Gastrocnemius medialis (tissue), 4 donors: ENCODE measurements around the gene ARVCF. TPM values are rescaled to one million over a fixed set of nuclear protein-coding genes. Genes with fewer than 3 reads are reported as not detected.

Experiments used
- ATAC-seq, 2 donors: fragments of 150-250 bp; one replicate each; pipeline ENCODE4 v1.9.1; 2016
- DNase-seq, 2 donors: peaks; one replicate each; pipeline ENCODE4 v3.0.0-alpha.2; 2019
- H3K27ac ChIP-seq, 4 donors: fragments of 200-600 bp; sonication (generic); 1 replicate in 1 of 4; 2 replicates in 3 of 4; pipeline ENCODE4 v1.5.1; 2016 to 2018; ENCODE audit warnings: mild to moderate bottlenecking in 2 of 4, moderate library complexity in 1 of 4
- H3K27me3 ChIP-seq, 3 donors: fragments of 200-600 bp; sonication (generic) in 2 of 3; 1 replicate in 1 of 3; 2 replicates in 2 of 3; pipeline versions ENCODE4 v1.5.1 to v1.6.0; 2016 to 2019; ENCODE audit warnings: mild to moderate bottlenecking in 1 of 3, moderate library complexity in 1 of 3
- H3K36me3 ChIP-seq, 2 donors: fragments of 200-600 bp; sonication (generic) in 1 of 2; one replicate each; pipeline ENCODE4 v1.5.1; 2017 to 2018
- H3K4me1 ChIP-seq, 2 donors: fragments of 200-600 bp; sonication (generic) in 1 of 2; one replicate each; pipeline ENCODE4 v1.5.1; 2016 to 2017; ENCODE audit warnings: mild to moderate bottlenecking in 2 of 2
- H3K4me3 ChIP-seq, 4 donors: fragments of 200-600 bp; sonication (generic) in 3 of 4; 1 replicate in 1 of 4; 2 replicates in 3 of 4; pipeline ENCODE4 v1.5.1; 2016 to 2019; ENCODE audit warnings: mild to moderate bottlenecking in 2 of 4
- H3K9me3 ChIP-seq, 3 donors: fragments of 200-600 bp; sonication (generic) in 2 of 3; 1 replicate in 1 of 3; 2 replicates in 2 of 3; pipeline ENCODE4 v1.5.1; 2016 to 2019
- POLR2A ChIP-seq, 2 donors: fragments of 450-650 bp; IDR thresholded peaks; one replicate each; pipeline ENCODE4 v1.6.1; 2017; ENCODE audit warnings: antibody characterized with exemption in 2 of 2, mild to moderate bottlenecking in 2 of 2, moderate library complexity in 2 of 2
- in situ Hi-C, 4 donors: fragments of 200-750 bp; cut with MboI; loops; one replicate each; pipeline versions ENCODE4 v1.15.0 to v1.8.0; 2017; ENCODE audit warnings: low sequenced_read_pairs in 4 of 4
- intact Hi-C: fragments of 100-400 bp; cut with DNase I; formaldehyde crosslinking; loops from one replicate; pipeline ENCODE4 v1.15.1; 2023; ENCODE audit warnings: low total_unique reads
- total RNA-seq, 4 donors: library from RNA; depleted of rRNA; stranded (reverse); fragments of >200 nt; gene quantifications; one replicate each; pipeline versions ENCODE4 v1.1.0 to v1.2.3, GENCODE V29; 2016
- TF ChIP-seq, protein P1 (sequence below), 5 experiments: fragments of 450-650 bp in 3 of 5; fragments of 200-600 bp in 2 of 5; sonication (generic) in 2 of 5; IDR thresholded peaks in 4 of 5; conservative IDR thresholded peaks in 1 of 5; 1 replicate in 4 of 5; 2 replicates in 1 of 5; pipeline ENCODE4 v1.5.1; 2016 to 2019; ENCODE audit warnings: antibody characterized with exemption in 5 of 5, mild to moderate bottlenecking in 3 of 5, moderate library complexity in 3 of 5

ARVCF gene
- total RNA-seq, 4 donors from 2014 or later, result 6.9 to 19.6 (median 18.0) TPM

DNA sequence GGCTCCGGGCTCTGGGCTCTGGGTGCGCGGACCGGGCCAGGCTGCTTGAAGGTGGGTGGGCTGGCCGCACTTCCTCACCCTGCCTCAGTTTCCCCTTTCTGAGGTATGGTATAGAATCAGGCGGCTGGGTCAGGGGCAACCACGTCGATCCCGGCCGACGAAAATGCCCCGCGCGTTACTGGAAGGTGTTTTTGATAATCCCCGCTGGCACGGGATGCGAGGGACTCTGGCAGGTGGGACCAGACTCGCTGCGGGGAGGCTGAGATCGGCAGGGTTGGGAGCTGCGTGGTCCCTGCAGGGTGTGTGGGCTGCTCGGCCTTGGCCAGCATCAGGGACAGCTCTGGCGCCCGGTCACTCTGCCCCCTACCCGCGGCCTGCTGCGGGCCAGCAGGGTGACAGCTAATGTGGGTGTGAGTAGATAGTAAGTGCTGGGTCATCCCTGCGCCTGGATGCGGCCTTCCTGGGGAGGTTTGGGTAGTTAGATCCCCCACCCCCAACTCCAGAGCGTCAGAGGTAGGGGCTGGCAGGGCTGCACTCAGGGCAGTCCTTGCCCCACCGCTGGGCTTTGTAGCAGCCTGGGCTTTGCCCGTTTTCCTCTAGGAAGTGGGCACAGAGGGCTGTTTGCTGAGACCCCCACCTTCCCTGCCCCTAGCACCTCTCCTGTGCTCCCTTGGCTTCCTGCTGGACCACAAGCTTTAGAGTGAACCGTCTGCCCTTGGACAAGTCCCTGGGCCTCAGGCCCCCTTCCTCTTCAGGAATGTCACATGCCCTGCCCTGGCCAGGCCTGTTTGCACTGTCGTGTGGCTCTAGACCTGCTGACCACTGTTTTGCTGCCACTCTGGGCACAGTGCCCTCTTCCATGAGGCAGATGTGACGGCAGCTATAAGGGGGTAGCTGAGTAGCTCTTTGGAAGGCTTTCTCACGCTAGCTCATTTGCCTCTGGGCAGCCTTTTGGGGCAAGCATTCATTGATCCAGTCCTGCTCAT lies 4.9 kb upstream of the ARVCF start:
- DNase-seq (peak; percentile 88 to 92), ATAC-seq (peak; percentile 73 to 84)
- no peaks in the 10 kb centered on the region for H3K36me3 ChIP-seq
- in situ Hi-C loops, result no loop called here
- TF ChIP-seq POLR2A (IDR thresholded peaks at IDR 0.05), result peak; percentile 57 to 69
- TF ChIP-seq, protein P1, sequence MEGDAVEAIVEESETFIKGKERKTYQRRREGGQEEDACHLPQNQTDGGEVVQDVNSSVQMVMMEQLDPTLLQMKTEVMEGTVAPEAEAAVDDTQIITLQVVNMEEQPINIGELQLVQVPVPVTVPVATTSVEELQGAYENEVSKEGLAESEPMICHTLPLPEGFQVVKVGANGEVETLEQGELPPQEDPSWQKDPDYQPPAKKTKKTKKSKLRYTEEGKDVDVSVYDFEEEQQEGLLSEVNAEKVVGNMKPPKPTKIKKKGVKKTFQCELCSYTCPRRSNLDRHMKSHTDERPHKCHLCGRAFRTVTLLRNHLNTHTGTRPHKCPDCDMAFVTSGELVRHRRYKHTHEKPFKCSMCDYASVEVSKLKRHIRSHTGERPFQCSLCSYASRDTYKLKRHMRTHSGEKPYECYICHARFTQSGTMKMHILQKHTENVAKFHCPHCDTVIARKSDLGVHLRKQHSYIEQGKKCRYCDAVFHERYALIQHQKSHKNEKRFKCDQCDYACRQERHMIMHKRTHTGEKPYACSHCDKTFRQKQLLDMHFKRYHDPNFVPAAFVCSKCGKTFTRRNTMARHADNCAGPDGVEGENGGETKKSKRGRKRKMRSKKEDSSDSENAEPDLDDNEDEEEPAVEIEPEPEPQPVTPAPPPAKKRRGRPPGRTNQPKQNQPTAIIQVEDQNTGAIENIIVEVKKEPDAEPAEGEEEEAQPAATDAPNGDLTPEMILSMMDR (IDR thresholded peaks at IDR 0.05 in 4 of 5, conservative IDR thresholded peaks at IDR 0.05 in 1 of 5), result no peak
- H3K27ac ChIP-seq, result peak overlapping the region; percentile 91 to 99 (median 98)
- H3K9me3 ChIP-seq, result no peaks in the 10 kb centered on the region
- no peaks in the 10 kb centered on the region for H3K27me3 ChIP-seq
- peaks cover 24 to 31% of the 10 kb centered on the region in 2 donors for H3K4me1 ChIP-seq
- intact Hi-C loops, result loop anchor here (2.0 to 5.0 kb wide), 5 partner anchors 59 to 475 kb away; partner anchors contain the start of genes DGCR8, RANBP1, TRMT2A and ZDHHC8
- H3K4me3 ChIP-seq, result peak overlapping the region; percentile 77 to 98 (median 92)

GRCh38 chr22:20020533-20021195 lies 4.0 kb upstream of the ARVCF start, which contains the start of gene TANGO2:
TSS of gene TANGO2 (plus strand) at chr22:20021110. CDS start at chr22:20036799, 15,689 bp downstream.
- H3K4me1 ChIP-seq, result peaks cover 27 to 33% of the 10 kb centered on the region in 2 donors
- H3K27me3 ChIP-seq, result no peaks in the 10 kb centered on the region
- H3K36me3 ChIP-seq, result no peaks in the 10 kb centered on the region
- peak; percentile 84 to 91 for DNase-seq
- H3K27ac ChIP-seq, result peak within 1 kb of the TSS; percentile 91 to 99 (median 98)
- H3K4me3 ChIP-seq, result peak within 1 kb of the TSS; percentile 77 to 98 (median 92)
- peak; percentile 54 to 57 for ATAC-seq
- peak; percentile 98 to 100 for TF ChIP-seq POLR2A (IDR thresholded peaks at IDR 0.05)
- TF ChIP-seq, protein P1 (IDR thresholded peaks at IDR 0.05 in 4 of 5, conservative IDR thresholded peaks at IDR 0.05 in 1 of 5), result peak in 1 of 5 experiments; percentile 17
- intact Hi-C loops, result loop anchor here (2.0 to 5.0 kb wide), 5 partner anchors 60 to 476 kb away; partner anchors contain the start of genes DGCR8, RANBP1, TRMT2A and ZDHHC8
- H3K9me3 ChIP-seq, result no peaks in the 10 kb centered on the region
- in situ Hi-C loops, result no loop called here

- ATAC-seq, result no peak
- Histone ChIP-seq H3K9me3 (no peaks in the 10 kb centered on the region), H3K36me3 (no peaks in the 10 kb centered on the region), H3K4me1 (peaks cover 30 to 41% of the 10 kb centered on the region in 2 donors), H3K27me3 (no peaks in the 10 kb centered on the region), H3K27ac (peak overlapping the region; percentile 66 to 99 (median 89)), H3K4me3 (peak overlapping the region; percentile 51 to 98 (median 74))
- no peak for DNase-seq
- intact Hi-C loops (loop anchor here (2.0 to 5.0 kb wide), 5 partner anchors 61 to 477 kb away; partner anchors contain the start of genes DGCR8, RANBP1, TRMT2A and ZDHHC8), in situ Hi-C loops (no loop called here)
- no peak for TF ChIP-seq POLR2A (IDR thresholded peaks at IDR 0.05)
- TF ChIP-seq, protein P1 (IDR thresholded peaks at IDR 0.05 in 4 of 5, conservative IDR thresholded peaks at IDR 0.05 in 1 of 5), result no peak
Observed at GRCh38 chr22:20019661-20020532, 3.3 kb upstream of the ARVCF start.

DNA sequence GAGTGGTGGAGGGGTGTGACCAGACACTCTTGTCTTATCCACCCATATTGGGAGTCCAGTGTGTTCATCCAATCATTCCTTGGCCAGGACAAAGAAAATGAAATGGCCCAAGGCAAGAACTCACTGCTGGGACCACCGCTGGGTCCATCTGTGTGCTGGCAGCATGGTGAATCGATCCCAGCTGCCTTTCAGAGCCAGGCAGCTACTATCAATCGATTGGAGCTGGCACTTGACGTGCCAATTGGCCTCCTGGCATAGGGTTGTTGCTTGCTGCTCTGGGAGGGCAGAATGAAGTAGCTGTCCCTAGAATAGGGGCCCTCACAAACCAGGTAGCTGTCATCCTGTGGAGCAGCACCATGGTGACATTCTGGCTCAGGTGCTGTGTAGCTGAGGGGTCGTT lies 1.4 kb upstream of the ARVCF start:
- TF ChIP-seq POLR2A (IDR thresholded peaks at IDR 0.05), result no peak
- TF ChIP-seq, protein P1 (IDR thresholded peaks at IDR 0.05 in 4 of 5, conservative IDR thresholded peaks at IDR 0.05 in 1 of 5), result no peak
- in situ Hi-C loops (no loop called here), intact Hi-C loops (no loop called here)
- DNase-seq, result no peak
- H3K27me3 ChIP-seq, result no peaks in the 10 kb centered on the region
- H3K9me3 ChIP-seq, result no peaks in the 10 kb centered on the region
- H3K36me3 ChIP-seq, result no peaks in the 10 kb centered on the region
- ATAC-seq, result no peak
- peaks cover 32 to 38% of the 10 kb centered on the region in 2 donors for H3K4me1 ChIP-seq
- no peak overlapping the region for H3K27ac ChIP-seq
- H3K4me3 ChIP-seq, result no peak overlapping the region
